Astrocyte of the cerebellum (primary cell): ENCODE measurements around the gene ADCYAP1R1.

ENCODE experiments used
- DNase-seq: peaks from one replicate; pipeline ENCODE4 v3.0.0-alpha.2; 2011; ENCODE audit warnings: low read depth
- H3K4me3 ChIP-seq: 2 replicates; pipeline ENCODE4 v1.5.1; 2011; ENCODE audit warnings: mild to moderate bottlenecking, low read depth, low read length, moderate library complexity
- CTCF ChIP-seq: IDR thresholded peaks from 2 replicates; pipeline ENCODE4 v1.5.1; 2012; ENCODE audit warnings: low read length, low read depth, moderate library complexity, mild to moderate bottlenecking; ENCODE audit errors: missing control alignments
- in situ Hi-C: cut with HindIII; loops from 2 replicates; pipeline ENCODE4 v1.10.0; 2017; ENCODE audit warnings: low sequenced_read_pairs

The ADCYAP1R1 gene

GRCh38 chr7:31123321-31123720 lies 71.2 kb downstream of the ADCYAP1R1 start:
- no peak for DNase-seq
- in situ Hi-C loops, result loop anchor here (25.0 kb wide), 2 partner anchors 136 to 336 kb away; no protein-coding TSS in a partner anchor
- H3K4me3 ChIP-seq, result no peak overlapping the region
- no peak for TF ChIP-seq CTCF

- DNase-seq, result no peak
- no peak overlapping the region for H3K4me3 ChIP-seq
- TF ChIP-seq CTCF, result no peak
- in situ Hi-C loops, result loop anchor here (25.0 kb wide), 2 partner anchors 136 to 336 kb away; no protein-coding TSS in a partner anchor
These were observed 71.6 kb downstream of the ADCYAP1R1 start for GRCh38 chr7:31123726-31124125.

- TF ChIP-seq CTCF, result no peak
- DNase-seq, result no peak
- in situ Hi-C loops, result no loop called here
- no peak overlapping the region for H3K4me3 ChIP-seq
These were observed 73.1 kb downstream of the ADCYAP1R1 start for GRCh38 chr7:31125171-31125570.

- in situ Hi-C loops, result no loop called here
- TF ChIP-seq CTCF, result peak; percentile 58
- peak; percentile 20 for DNase-seq
- H3K4me3 ChIP-seq, result no peak overlapping the region
These were observed 74.9 kb downstream of the ADCYAP1R1 start for GRCh38 chr7:31126976-31127375.

GRCh38 chr7:31129067-31129466 lies 77.0 kb downstream of the ADCYAP1R1 start:
- DNase-seq, result no peak

GRCh38 chr7:31133497-31133896 lies 81.4 kb downstream of the ADCYAP1R1 start:
- no peak for TF ChIP-seq CTCF
- in situ Hi-C loops, result no loop called here
- no peak overlapping the region for H3K4me3 ChIP-seq
- no peak for DNase-seq

More at GRCh38 chr7:31129067-31129466, 77.0 kb downstream of the ADCYAP1R1 start:
- no peak overlapping the region for H3K4me3 ChIP-seq
- TF ChIP-seq CTCF, result no peak
- in situ Hi-C loops, result no loop called here
